Neural cell (in vitro differentiated cells): Measurements from ENCODE around the gene MRRF.

Experiments
- CTCF ChIP-seq: fragments of 450-650 bp; IDR thresholded peaks from 2 replicates; pipeline ENCODE4 v1.5.1; 2014; ENCODE audit warnings: antibody characterized with exemption, mild to moderate bottlenecking, moderate library complexity; ENCODE audit not compliant: poor library complexity, severe bottlenecking
- EP300 ChIP-seq: fragments of 450-650 bp; conservative IDR thresholded peaks from 2 replicates; pipeline ENCODE4 v1.6.1; 2014; ENCODE audit warnings: antibody characterized with exemption, mild to moderate bottlenecking, moderate library complexity; ENCODE audit not compliant: poor library complexity, severe bottlenecking
- EZH2 ChIP-seq: fragments of 200-600, 300-800 bp; shearing (Covaris generic), sonication (generic); IDR thresholded peaks from 2 replicates; pipeline ENCODE4 v1.6.1; 2014; ENCODE audit warnings: antibody characterized with exemption, low read length, borderline replicate concordance, mild to moderate bottlenecking; ENCODE audit not compliant: insufficient read depth, poor library complexity, severe bottlenecking
- MXI1 ChIP-seq: fragments of 450-650 bp; conservative IDR thresholded peaks from 2 replicates; pipeline ENCODE4 v1.6.1; 2014; ENCODE audit warnings: antibody characterized with exemption, mild to moderate bottlenecking; ENCODE audit not compliant: poor library complexity, severe bottlenecking
- POLR2AphosphoS5 ChIP-seq: IDR thresholded peaks from 2 replicates; pipeline ENCODE4 v1.6.1; 2012
- RAD21 ChIP-seq: fragments of 450-650 bp; conservative IDR thresholded peaks from 2 replicates; pipeline ENCODE4 v1.6.1; 2014; ENCODE audit warnings: antibody characterized with exemption, mild to moderate bottlenecking, moderate library complexity
- REST ChIP-seq: IDR thresholded peaks from 2 replicates; pipeline ENCODE4 v1.6.1; 2012; ENCODE audit warnings: borderline replicate concordance
- SMC3 ChIP-seq: fragments of 450-650 bp; conservative IDR thresholded peaks from 2 replicates; pipeline ENCODE4 v1.6.1; 2014; ENCODE audit warnings: antibody characterized with exemption, mild to moderate bottlenecking, moderate library complexity; ENCODE audit not compliant: poor library complexity
- TAF1 ChIP-seq: IDR thresholded peaks from 2 replicates; pipeline ENCODE4 v1.6.1; 2012; ENCODE audit warnings: low read depth

- TF ChIP-seq CTCF (peak; percentile 98), EP300 (peak; percentile 13), EZH2 (no peak), REST (no peak), POLR2AphosphoS5 (no peak), MXI1 (no peak), RAD21 (peak; percentile 99), TAF1 (no peak), SMC3 (peak; percentile 100)
These were observed 86.1 kb downstream of the MRRF start for GRCh38 chr9:122350577-122351355.
